GM18520 (cell line): Measurements from ENCODE around the gene SMURF1.

ENCODE experiments used
- ATAC-seq: cut with Tn5 transposase; IDR thresholded peaks from one replicate; pipeline ENCODE4 v1.9.1; 2021; ENCODE audit not compliant: unreplicated experiment

The SMURF1 gene

DNA sequence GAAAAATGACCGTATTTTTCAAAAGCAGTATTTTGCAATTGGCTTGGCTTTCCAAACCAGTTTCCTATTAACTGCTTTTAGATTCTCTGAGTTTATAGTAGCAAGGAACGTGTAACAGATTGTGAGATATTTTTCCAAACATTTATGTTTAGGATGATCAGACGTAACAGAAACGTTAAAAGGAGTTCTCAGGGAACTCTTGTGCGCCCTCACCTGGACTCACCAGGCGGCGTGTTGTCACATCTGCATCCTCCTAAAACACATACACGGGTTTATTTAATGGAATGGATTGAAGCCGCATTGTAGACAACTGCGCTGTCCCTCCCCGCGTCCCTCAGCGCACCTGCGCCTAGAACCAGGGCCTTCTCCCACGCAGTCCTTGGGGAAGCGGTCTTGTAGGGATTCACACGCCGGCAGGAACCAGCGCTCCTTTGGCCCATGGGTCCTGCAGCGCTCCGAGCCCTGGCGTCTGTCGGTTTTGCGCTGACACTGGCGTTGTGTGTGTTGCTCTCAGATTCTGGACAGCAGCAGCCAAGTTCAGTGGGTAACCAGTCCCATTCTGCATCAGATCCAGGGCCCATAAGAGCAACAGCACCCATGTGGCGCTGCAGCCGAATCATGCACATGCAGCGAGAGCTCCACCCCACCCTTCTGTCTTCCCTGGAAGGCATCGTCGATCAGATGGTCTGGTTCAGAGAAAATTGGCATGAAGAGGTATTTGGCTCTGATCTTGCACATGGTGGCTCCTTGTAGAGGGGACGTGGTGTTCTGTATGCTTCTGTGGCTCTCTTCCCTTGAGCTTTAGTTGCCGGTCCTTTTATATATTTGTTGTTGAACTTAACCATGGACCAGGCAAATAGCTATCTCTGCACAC is 150.6 kb downstream of the SMURF1 start:
- ATAC-seq = no peak

DNA sequence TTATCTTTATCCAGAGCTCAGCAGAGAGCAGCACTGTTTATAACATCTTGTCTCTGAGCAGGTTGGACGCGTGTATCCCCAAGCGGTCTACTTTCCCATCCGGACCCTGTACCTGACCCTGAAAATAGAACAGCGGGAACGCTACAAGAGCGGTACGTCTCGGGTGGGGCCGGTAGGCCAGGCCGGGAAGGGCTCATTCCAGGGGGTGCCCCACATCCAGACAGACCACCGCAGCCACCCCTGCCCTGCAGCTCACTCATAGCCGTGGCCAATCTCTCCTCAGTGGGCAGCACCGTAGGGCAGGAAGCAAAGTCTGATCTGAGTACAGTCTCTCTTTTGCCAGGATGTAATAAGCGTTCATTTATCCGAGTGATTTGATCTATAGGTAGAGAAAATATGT is 151.8 kb downstream of the SMURF1 start:
- no peak for ATAC-seq

DNA sequence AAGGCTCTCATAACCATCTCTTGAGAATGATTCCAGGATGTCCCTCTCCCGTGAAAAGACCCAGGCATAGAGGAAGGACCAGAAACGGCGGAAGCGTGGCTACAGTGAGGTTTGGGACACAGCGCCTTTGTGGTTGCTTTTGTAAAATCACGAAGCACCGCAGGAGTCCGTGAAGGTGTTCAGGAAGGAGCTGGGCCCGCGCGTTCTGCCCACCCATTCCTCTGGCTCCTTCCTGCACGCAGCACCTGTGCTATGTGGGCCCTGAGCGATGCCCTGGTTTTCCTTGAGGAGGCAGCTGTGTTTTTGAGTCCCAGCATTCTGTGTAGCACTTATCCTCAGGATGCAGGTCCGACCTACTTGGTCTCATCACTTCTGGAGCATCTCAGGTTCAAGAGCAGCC is 152.8 kb downstream of the SMURF1 start:
- no peak for ATAC-seq

DNA sequence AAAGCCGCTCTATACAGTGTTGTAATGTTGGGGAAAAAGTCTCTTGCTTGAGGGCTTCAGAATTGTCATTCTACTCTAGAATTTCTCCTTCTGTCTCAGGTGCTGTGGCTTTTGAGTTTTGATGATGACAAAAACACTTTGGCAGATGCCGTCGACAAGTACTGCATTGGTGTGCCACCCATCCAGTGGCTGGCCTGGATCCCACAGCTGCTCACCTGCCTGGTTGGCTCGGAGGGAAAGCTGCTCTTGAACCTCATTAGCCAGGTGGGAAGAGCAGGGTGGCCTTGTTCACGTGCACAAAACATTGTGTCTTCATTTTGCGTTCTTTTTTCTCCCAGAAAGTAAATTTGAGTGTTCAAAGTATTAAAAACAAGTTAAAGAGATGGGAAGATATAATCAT is 153.6 kb downstream of the SMURF1 start:
- ATAC-seq = no peak

DNA sequence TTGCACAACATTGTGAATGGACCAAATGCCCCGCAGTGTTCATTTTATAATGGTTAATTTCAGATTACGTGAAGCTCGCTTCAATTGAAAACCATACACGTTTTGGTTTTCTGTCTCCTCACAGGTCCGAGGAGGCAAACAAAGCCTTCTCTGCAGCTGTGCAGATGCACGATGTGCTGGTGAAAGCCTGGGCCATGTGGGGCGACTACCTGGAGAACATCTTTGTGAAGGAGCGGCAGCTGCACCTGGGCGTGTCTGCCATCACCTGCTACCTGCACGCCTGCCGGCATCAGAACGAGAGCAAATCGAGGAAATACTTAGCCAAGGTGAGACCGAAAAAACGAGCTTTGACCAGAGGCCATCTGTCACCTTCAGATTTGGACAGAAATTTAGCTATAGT is 155.3 kb downstream of the SMURF1 start:
- ATAC-seq = no peak

DNA sequence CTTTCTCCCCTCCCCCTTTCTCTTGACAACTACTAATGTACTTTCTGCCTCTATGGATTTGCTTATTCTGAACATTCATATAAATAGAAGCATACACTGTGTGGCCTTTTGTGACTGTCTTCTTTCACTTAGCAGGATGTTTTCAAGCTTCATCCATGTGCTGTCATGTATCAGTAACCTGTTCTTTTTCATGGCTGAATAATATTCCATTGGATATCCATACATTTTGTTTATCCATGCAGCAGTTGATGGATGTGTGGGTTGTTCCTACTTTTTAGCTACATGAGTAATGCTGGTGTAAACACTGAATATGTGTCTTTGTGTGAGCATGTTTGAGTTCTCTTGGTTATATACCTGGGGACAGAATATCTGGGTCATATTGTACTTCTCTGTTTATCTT is 158.0 kb downstream of the SMURF1 start:
- ATAC-seq = no peak

DNA sequence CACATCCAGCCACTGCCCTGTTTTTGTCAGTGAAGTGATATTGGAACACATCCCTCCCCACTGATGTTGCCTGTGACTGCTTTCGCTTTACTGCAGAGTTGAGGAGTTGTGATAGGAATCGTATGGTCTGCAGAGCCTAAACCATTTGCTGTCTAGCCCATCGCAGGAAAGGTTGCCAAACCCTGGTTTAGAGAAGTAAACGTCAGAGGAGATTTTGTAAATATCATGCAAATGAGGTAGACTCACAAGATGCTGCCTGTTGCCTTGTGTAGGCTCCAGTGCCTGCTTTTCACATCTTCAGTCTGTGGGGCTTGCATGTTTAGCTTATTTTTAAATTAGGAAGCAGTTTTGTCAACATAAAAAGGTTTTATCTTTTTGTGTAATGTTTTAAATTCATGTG is 158.5 kb downstream of the SMURF1 start:
- no peak for ATAC-seq

DNA sequence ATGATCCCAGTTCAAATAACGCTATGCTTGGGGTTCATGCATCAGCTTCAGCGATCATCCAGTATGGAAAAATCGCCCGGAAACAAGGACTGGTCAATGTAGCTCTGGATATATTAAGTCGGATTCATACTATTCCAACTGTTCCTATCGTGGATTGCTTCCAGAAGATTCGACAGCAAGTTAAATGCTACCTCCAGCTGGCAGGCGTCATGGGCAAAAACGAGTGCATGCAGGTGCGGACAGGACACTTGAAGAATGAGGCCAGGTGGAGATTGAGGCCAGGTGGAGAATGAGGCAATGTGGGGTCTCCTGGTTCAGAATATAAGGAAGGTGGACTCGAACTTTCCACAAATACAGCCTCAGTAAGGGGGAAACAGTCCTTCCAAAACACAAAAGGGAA is 159.8 kb downstream of the SMURF1 start:
- ATAC-seq = no peak

DNA sequence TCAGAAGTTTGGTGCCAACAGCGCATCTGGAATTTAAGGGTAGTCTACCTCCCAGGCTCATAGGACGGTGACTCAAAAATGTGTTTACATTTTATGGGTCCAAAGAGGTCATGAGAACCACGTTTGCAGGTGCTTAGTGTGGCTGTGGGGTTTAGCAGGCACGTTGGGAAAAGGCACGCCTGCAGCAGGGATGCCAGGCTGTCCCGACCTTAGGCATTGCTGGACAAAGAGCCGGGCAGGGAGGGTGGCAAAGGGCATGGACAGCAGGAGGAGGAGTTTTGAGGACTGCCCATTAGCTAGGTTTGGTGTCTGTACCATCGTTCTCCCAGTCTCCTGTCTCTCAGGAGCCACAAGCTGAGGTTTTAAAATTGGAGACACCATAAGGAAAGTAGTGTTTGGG is 161.2 kb downstream of the SMURF1 start:
- no peak for ATAC-seq

DNA sequence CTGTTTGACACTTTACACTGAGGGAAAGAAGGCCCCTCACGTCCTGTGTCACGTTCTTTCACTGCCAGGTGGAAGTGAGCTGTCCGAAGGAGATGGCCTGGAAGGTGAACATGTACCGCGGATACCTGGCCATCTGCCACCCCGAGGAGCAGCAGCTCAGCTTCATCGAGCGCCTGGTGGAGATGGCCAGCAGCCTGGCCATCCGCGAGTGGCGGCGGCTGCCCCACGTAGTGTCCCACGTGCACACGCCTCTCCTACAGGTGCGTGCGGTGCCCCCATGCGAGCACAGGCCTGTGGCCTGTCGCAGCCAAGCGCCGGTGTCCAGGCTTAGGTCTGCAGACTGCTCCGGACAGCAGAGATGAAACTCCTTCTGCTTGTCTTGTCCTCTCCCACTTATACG is 162.2 kb downstream of the SMURF1 start:
- ATAC-seq = no peak

DNA sequence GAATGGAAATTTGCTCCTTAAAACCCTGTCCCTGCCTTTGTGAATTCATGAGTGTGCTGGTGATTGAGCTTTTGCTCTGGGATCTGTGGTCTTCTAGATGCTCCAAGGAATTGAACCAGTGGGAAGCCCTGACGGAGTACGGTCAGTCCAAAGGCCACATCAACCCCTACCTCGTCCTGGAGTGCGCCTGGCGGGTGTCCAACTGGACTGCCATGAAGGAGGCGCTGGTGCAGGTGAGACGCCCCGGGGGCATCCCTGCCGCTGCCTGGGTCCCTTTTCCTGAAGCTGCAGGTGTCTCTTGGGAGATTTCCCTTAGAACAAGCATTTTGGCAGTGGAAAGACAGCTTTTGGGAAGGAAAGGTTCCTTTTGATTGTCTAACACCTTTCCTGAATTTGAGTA is 165.2 kb downstream of the SMURF1 start:
- ATAC-seq = no peak
